Stimulated activated CD8-positive, alpha-beta memory T cell treated with anti-CD3 and anti-CD28 coated beads, Interleukin-12 subunit alpha, Interleukin-12 subunit beta, amount 100 ng/mL, for 24 hours (primary cell): ENCODE measurements around the gene AK8.
"Not testable (repeated sequence)": the region's sequence is repeated elsewhere in the genome, so short reads cannot be mapped to it uniquely, and the experiment has no call there.

Source experiments
- DNase-seq: peaks from one replicate; pipeline ENCODE4 v3.0.0-alpha.2; 2020; ENCODE audit errors: extremely low read depth

The AK8 gene

GRCh38 chr9:132742821-132743311, 135.2 kb downstream of the AK8 start:
- no peak for DNase-seq

GRCh38 chr9:132740526-132741309, 137.4 kb downstream of the AK8 start:
- DNase-seq: no peak

DNA sequence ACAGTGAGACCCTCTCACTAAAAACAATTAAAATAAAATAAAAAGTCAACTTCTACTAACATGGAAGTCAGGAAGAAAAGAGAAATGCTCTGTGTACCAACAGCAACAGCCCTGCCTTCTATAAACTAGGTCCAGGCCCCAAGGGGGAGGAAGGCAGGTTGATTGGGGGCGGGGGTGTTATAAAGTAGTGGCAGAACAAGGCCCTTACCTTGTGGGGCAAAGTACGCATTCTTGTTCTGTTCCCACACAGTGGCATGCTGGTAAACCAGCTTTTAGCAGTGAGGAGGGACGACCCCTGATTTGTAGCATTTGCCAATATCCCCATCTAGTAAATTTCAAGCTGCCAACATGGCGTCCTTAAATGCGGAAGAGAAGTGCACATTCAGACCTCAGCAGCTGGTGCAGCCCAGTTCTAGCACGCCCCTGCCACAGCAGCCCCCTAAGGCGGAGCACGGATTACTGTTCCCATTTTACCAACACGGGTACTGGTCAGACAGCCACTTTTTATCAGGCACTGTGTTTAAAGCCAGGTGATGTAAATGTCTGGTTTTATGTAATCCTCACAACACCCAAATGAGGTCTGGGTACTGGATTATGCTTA, 138.3 kb downstream of the AK8 start:
- no peak for DNase-seq

DNA sequence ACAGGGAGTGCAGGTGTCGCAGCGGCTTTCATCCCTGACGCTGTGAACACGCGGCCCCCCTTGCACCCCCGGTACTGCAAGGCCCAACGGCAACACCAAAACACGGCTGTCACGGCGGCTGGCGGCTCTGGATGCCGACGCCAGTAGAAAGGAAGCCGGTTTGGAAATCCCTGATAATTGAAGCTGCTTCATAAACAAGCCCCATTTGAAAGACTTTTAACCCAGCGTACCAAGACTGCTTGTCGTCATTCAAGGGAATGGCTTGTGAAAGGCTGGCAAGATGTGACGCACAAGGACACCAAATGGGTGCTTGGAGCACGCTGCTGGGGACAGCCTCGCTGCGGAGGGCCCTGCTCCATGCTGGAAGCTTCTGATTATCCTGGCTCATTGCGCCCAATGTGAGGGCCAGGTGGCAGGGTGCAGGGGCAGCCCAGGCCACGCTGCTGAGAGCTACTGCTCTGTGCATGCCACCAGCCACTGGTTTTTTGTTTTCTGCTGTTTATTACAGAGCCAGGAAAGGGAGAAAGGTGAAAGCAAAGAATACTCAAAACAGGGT, 144.7 kb downstream of the AK8 start:
- no peak for DNase-seq

- no peak for DNase-seq
Measured at GRCh38 chr9:132732326-132733259, 145.5 kb downstream of the AK8 start.

- no peak for DNase-seq
Measured at GRCh38 chr9:132731230-132731629, 146.9 kb downstream of the AK8 start.

GRCh38 chr9:132730054-132731033, 147.7 kb downstream of the AK8 start:
- DNase-seq: no peak

DNA sequence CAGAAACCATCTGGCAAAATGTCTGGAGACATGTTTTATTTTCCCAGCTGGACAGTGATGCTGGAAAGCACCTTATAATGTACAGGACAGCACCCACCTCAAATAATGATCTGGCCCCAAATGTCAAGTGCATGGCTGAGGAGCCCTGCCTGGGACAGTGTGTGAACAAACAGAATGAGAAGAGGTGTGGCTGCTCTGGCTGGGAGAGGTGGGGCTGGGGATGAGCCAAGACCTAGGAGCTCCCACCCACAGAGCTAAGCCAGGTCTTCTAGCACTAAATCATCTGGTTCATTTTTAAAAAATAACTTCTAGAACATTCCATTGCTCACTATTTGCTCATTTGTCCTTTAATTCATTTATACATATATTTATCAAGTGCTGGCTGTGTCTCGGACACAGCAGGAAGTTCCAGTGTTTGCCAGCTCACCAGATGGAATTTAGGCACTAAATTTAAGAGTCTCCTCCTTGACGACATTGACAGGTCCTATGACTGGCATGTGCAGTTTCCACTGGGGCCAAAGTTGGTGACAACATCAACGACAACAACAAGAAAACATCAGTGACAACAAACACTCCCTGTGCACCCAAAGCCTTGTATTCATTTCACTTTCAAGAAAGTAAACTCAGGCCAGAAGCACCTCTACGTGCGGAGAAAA, 148.7 kb downstream of the AK8 start:
- no peak for DNase-seq

DNA sequence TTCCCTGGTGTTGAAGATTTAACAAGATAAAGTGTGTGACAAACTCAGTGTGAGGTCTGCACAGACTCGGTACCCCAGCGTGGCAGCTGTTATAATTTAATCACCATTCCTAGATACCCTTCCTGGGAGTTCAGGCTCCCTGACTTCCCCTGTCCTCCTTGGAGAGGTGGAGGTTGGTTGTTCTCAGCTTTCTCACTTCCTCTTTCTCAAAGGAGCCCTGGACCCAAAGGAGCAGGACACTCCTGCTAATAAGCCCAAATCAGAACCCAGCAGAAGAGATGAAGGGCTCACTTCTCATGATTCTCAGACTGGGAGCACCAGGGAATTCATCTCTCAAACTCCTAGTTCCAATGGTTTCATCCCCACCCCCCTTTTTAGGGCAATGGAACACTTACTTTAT, 149.6 kb downstream of the AK8 start:
- DNase-seq: no peak

- no peak for DNase-seq
Measured at GRCh38 chr9:132728071-132728470, 150.0 kb downstream of the AK8 start.

DNA sequence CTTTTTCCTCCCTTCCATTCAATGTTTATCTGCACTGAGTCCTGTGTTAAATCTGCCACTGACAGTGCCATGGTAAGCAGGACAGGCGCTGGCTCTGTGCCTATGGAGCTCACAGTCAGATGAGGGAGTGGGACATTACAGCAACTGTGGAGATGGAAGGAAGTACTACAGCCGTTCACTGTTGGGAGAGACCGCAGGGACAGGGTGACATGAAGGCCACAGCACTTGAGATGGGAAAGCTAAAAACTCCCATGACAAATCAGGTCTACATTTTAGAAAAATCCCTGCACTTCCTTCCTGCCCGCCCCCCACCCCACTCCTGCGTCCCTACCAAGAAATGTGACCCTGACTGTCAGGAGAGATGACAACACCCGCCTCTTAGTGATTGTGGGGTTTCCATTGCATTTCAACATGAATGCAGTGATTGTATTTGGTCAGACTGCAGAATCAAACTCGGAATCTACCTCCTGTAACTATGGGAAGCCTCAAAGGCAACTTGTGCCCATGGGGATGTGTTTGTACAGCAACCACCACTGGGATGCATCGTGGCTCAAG, 151.4 kb downstream of the AK8 start:
- DNase-seq: no peak

DNA sequence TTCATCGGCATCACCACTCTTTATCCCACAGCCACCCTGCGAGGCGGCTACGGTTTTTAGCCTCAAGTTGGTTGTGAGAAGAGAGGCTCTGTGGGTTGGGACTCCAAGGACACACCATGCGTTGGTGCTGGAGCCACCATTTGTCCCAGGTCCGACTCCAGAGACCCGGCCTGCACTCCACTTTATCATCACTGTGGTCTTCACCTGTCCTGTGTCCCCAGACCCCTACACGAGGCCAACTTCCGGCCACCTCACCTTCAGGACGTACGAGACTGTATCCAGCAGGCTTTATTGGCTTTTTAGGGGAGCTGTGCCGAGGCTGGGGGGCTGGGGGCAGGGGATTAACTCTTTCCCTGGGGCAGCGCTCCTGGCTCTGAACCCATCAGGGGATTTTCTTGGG, 152.8 kb downstream of the AK8 start:
- DNase-seq: no peak

- no peak for DNase-seq
Measured at GRCh38 chr9:132723809-132724208, 154.3 kb downstream of the AK8 start.

GRCh38 chr9:132722564-132723065, 155.5 kb downstream of the AK8 start:
- DNase-seq: no peak

DNA sequence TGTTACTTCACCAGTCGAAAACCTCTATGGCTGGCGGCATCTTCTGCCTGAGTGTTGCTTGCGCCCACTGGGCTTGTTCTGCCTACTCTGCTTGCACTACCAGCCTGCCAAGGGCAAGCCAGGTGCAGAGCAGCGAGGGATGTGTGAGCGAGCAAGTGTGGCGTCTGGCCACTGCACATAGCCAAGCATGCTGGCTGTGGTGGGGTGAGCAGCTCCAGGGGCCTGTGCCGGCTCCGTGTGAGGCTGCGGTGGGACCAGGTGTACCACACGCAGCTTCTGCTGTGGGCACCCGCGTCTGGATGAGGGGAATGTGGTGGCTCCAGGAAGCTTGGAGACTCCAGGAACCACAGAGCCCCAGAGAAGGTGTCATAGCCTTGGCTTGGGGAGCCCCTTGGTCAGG, 156.4 kb downstream of the AK8 start:
- DNase-seq: no peak

- not testable (repeated sequence) for DNase-seq
Measured at GRCh38 chr9:132718381-132718928, 159.6 kb downstream of the AK8 start.

- DNase-seq: no peak
Measured at GRCh38 chr9:132717326-132717945, 160.6 kb downstream of the AK8 start.

GRCh38 chr9:132716007-132716406, 162.1 kb downstream of the AK8 start:
- no peak for DNase-seq

DNA sequence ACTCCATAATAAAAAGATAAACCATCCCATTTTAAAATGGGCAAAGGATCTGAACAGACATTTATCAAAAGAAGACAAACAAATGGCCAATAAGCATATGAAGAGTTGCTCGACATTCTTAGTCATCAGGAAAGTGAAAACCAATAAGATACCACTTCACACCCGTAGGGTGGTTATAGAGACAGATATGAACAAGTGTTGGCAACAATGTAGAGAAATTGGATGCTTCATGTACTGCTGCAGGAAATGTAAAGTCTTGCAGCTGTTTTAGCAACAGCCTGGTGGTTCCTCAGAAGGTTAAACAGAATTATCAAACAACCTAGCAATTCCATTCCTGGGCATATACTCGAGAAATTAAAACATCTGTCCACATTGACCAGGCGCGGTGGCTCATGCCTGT, 165.3 kb downstream of the AK8 start:
- DNase-seq: no peak
